Right hindlimb (tissue), 1 donor: ENCODE measurements around the gene NEURL3.
"Not testable (repeated sequence)": the region's sequence is repeated elsewhere in the genome, so short reads cannot be mapped to it uniquely, and the experiment has no call there.

Experiments used
- DNase-seq: peaks from one replicate; pipeline ENCODE4 v3.0.0-alpha.2; 2018

NEURL3 gene

DNA sequence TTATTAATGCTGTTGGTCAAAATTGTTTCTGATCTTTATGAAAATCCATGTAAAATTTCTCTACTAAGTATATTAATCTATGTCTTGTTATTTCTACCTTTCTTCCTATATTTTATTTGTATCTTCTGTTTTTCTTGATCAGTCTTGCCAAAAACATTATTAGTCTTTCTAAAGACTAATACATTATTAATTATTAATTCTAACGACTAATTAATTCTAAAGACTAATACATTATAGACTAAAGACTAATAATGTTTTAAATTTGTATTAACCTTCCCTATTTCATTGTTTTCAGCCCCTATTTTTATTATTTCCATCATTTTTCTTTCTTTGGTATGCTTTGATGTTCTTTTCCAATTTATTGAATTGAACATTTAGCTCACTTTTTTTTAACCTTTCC is 27.7 kb downstream of the NEURL3 start:
- DNase-seq = no peak

DNA sequence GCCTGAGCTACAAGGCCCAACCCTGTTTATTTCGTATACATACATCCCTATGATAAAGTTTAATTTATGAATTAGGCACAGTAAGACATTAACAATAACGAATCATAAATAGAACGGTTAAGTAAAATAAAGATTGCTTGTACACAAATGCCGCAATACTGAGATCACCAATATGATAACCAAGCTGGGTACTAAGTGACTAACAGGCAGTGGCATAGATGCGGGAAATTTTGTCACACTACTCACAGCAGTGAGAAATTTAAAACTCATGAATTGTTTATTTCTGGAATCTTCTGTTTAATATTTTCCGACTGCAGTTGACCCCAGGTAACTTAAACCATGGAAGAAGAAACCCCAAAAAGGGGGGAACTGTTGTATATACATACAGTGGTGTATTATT is 33.4 kb downstream of the NEURL3 start:
- DNase-seq = no peak

DNA sequence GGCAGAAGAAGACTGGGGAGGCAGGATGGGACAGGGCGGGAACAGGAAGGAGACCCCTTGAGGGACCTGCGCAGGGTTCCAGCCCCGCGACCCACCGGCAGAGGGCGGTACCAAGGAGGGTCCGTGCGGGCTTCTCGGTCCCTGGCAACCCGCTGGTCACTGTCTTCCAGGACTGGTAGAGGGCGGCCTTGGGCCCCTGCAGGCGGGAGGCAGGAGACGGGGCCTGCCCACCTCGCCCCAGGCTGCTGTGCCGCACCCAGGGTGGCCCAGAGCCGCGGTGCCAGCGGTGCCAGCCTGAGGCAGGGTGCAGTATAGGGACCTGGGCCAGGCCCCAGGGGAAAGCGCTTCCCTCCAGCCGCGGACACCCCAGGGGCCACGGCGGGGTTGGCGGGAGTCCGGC is 34.5 kb downstream of the NEURL3 start:
- DNase-seq = peak; percentile 46

DNA sequence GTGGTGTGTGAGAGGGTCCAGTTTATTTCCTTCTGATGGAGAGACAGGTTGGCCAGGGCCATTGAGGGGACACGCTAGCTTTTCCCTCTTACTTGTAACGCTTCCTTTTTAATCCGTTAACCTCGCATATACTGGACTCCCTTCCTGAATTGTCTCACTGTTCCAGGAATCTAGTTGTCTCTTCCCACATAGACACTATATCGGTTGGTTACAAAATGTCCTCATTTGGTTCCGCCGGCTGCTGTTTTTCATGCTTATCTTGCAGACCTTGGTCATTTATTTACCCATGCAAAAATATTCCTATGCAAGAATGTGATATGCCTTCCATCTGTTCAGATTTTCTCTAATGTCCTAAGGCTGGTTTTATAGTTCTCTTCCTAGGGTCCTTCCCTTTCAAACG is 35.0 kb downstream of the NEURL3 start:
- DNase-seq = no peak

DNA sequence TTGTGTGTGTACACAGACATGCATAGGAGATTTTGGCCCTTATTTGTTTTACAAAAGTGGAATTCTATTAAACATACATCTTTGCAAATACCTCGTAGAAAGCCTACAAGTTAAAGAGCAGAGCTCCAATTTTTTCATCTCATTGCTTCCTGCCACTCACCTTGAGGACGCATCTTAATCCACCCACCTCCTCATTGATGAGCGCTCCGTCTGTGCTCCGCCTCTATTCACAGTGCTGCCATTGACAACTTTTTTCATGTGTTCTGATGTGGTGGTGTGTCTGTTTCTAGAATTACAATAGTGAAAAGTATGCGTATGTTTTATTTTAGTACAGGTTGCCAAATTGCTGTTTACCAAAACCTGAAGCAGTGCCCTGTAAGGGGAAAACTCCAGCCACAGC is 36.3 kb downstream of the NEURL3 start:
- DNase-seq = no peak

DNA sequence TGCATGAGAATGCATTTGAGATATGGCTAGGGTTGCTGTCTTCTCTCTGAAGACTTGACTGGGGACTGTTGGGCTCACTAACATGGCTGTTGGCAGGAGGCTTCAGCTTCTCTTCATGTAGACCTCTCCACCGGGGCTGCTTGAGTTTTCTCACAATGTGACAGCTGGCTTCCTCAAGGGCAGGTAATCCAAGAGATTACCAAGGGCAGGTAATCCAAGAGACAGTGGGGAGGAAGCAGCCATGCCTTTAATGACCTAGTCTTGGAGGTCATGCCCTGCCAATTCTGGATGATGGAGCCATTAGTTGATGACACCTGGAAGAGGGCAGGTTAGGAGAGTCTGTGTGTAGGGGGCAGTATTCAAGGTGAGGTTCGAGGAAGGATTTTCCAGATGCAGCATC is 40.5 kb downstream of the NEURL3 start:
- DNase-seq = no peak

DNA sequence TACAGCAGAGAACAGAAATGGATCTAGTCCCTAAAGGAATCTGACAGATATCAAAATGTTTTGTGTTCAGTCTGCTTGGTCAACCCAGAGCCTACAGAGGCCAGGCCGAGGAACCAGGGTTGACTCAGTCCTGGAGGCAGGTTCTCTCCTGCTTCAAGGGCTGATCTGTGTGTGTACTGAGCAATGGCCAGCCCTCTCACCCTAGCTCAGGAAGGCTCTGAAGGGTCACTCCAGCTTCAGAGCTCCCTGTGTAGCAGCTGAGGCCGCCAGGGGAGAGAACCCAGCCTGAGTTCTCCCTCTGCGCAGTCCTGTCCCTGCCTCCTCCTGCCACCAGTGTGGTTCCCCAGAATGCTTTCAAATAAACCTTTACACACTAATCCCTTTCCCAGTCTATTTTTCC is 41.1 kb downstream of the NEURL3 start:
- no peak for DNase-seq

DNA sequence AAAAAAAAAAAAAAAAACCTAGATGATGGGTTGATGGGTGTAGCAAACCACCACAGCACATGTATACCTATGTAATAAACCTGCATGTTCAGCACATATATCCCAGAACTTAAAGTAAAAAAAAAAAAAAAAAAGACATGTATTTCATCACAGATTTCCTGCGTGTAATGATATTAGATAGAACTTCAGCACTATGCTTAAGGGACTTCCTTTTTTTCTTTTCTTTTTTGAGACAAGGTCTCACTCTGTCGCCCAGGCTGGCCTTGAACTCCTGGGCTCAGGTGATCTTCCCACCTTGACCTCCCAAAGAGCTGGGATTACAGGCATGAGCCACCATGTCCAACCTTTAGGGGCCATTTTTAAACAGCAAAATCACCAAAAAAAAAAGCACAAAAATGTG is 42.0 kb downstream of the NEURL3 start:
- no peak for DNase-seq

DNA sequence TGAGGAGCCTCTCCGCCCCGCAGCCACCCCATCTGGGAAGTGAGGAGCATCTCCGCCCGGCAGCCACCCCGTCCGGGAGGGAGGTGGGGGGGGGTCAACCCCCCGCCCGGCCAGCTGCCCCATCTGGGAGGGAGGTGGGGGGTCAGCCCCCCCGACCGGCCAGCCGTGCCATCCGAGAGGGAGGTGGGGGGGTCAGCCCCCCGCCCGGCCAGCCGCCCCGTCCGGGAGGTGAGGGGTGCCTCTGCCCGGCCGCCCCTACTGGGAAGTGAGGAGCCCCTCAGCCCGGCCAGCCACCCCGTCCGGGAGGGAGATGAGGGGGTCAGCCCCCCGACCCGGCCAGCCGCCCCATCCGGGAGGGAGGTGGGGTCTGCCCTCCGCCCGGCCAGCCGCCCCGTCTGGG is 43.5 kb downstream of the NEURL3 start:
- DNase-seq = not testable (repeated sequence)

DNA sequence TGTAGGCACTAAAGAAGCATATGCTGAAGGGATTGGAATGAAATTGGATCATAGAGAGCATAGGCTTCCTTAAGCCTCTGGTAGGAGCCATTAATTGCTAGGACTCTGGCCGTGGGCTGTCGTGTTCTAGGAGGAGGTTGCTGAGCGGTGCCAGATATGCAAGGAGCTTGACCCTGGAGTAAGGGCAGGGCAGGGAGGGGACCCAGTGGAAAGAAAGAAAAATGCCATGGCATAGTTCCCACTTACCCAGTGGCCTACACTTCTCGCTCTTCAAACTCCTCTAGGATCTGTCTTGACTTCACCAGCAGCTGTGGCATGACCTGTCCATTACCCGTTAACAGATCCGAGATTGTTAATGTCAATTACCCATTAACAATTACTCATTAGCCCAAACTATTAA is 53.1 kb downstream of the NEURL3 start:
- DNase-seq = no peak

DNA sequence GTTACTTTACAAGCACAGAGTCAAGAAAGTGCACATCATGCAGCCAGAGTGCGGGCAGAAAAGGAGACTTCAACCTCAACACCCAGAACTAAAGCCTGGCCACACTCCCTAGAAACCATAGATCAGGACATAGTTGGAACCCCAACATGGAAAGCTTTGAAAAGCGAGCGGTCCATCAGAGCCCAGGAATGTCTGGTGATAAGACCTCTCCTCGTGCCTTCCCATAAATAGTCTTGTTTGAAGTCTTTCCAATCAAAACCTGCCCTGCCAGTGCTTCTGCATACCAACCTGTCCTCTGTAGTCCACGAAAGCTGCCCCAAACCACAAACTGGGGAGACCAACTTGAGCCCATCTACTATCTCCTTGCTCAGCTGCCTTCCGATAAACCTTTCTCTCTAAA is 55.5 kb downstream of the NEURL3 start:
- DNase-seq = no peak

DNA sequence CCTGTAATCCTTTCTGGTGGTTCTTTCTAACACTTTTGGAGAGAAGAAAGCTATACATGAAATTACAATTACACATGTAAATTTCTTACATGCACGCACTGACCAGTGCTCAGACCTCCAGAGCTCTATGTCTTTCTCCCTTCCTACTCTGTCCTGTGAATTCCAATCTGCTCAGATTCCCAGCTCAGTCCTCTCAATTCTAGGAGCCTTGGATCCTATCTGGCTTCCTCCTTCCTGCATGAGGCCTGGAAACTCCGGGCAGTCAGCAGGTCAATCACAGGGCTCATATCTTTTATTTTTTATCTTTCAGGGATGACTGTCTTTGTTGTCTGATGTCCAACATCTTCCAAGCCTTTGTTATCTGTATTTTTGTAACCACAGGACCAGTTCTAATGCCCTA is 56.0 kb downstream of the NEURL3 start:
- no peak for DNase-seq

DNA sequence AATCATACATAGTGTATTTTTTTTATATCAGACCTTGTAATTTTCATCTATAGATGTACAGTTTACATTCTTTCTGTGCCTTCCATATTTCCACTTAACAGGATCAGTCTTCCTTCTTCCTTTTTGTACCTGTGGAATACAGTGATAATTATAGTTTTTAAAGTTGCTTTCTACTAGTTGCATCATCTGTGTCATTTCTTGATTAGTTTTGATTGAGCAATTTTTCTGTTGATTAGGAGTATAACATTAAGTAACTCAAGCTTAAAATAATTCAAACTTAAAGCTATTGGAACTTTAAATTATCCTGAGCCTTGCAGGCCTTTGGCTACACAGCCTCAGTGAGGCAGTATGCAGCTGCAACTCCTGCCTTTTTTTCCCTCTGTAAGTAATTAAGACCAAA is 57.4 kb downstream of the NEURL3 start:
- no peak for DNase-seq
